ENCODE results near the gene RPL32.
"Not testable (repeated sequence)": the region's sequence is repeated elsewhere in the genome, so short reads cannot be mapped to it uniquely, and the experiment has no call there.

The RPL32 gene

DNA sequence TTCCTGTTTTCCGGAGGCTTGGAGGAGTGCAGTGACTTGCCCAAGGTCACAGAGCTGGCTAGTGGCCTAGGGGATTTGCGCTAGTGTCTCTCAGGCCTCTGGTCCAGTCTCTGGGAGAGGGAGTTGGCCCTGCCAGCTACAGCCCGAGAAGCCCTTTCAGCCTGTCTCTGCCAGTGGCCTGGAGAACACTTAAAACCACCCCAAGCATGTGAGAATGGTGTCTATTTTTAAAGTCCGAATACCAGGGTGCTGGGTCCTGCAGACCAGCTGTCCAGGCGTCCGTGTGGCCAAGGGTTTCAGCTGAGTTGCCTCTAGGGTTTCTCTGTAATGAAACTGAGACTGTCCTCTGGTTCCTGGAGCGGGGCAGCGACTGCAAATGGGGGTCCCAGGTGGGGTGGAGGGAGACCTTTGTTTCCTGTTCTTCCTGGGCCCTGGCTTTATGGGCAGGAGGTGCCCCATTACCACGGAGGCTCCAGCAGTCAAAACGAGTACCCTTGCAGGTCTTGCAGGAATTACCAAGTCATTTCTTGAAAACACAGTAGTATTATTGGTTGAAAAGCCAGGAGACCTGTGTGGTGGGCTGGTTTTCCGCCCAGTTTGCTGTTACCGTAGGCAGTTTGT lies 42.7 kb downstream of the RPL32 start:
- peaks cover 12 to 21% of the 10 kb centered on the region in 2 donors for H3K27me3 Mint-ChIP-seq
- no peak overlapping the region for H3K27ac Mint-ChIP-seq
- peaks cover 0 to 3% of the 10 kb centered on the region in 2 donors for H3K36me3 Mint-ChIP-seq
- H3K4me3 Mint-ChIP-seq = no peak overlapping the region
- ATAC-seq (replicated peaks) (no peak), DNase-seq (no peak)
- no peaks in the 10 kb centered on the region for H3K9me3 Mint-ChIP-seq
- peaks cover 15 to 31% of the 10 kb centered on the region in 2 donors for H3K4me1 Mint-ChIP-seq

DNA sequence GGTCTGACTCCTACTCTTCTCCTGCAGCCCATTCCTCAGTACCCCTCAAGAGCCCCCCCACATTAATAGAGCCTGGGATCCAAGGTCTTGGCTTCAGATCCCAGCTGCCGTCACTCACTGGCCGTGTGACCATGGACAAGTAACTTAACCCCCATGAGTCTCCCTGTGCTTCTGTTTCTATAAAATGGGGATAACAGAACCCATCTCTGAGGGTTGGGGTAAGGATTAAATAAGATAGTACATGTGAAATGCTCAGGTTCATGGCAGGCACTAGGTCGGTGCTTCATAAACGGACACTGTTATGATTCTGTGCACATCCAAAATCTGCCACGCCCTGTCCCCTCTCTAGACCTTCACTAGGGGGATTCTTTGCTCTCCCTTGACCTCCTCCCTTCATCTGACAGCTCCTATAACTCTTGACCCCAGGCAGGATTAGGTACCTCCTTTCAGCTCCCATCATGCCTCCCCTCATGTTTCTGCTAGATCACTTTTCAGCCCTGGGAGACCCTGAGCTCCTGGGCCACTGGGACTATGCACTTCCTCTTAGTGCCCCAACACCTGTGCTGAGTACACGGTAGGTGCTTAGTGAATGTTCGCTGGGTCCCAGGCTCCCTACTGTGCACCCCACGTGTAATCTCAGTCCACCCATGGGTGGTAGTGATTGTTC lies 43.3 kb downstream of the RPL32 start:
- Mint-ChIP-seq H3K36me3 (peaks cover 0 to 3% of the 10 kb centered on the region in 2 donors), H3K4me3 (peak overlapping the region in 1 of 2 donors; percentile 5), H3K9me3 (no peaks in the 10 kb centered on the region), H3K4me1 (peaks cover 15 to 31% of the 10 kb centered on the region in 2 donors), H3K27me3 (peaks cover 12 to 15% of the 10 kb centered on the region in 2 donors), H3K27ac (no peak overlapping the region)
- peak; percentile 24 to 43 for ATAC-seq (replicated peaks)
- no peak for DNase-seq

DNA sequence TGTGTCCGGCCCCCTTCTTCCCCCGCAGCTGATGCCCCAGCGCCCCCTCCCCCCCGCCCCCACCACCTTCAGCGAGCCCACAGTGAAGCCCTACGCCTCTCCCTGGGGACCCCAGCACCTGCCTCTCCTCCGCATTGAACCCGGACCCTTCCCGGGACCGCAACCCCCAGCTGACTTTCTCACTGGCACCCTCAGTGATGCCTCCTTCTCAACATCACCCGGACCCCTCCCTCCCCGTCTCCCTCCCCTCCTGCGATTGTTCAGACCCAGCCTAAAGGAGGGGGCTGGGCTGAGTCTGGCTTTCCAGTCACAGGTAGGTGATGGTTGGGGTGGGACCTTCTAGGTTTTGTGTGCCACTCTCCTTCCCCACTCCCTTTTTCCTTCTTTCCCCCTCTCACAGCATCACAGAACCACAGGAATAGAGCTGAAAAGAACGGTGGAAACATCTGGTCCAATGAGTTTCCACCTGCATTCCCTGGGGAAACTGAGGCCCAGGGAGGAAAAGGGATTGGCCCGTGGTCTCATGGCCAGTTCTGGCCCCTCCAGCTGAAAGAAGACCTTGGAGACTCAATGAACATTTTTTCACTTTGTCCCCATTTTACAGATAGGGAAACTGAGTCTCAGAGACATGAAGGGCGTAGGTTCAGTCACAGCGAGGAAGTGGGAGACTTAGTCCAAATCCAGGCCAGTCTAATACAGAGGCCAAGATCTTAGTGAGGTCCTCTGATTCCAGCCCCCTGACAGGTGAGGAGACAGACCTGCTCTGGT lies 44.1 kb downstream of the RPL32 start:
- Mint-ChIP-seq H3K4me3 (peak overlapping the region; percentile 80 to 87), H3K9me3 (no peaks in the 10 kb centered on the region), H3K4me1 (peaks cover 15 to 31% of the 10 kb centered on the region in 2 donors), H3K36me3 (peaks cover 0 to 3% of the 10 kb centered on the region in 2 donors), H3K27me3 (peaks cover 12 to 19% of the 10 kb centered on the region in 2 donors), H3K27ac (no peak overlapping the region)
- DNase-seq (no peak), ATAC-seq (replicated peaks) (peak in 1 of 2 donors; percentile 6)

DNA sequence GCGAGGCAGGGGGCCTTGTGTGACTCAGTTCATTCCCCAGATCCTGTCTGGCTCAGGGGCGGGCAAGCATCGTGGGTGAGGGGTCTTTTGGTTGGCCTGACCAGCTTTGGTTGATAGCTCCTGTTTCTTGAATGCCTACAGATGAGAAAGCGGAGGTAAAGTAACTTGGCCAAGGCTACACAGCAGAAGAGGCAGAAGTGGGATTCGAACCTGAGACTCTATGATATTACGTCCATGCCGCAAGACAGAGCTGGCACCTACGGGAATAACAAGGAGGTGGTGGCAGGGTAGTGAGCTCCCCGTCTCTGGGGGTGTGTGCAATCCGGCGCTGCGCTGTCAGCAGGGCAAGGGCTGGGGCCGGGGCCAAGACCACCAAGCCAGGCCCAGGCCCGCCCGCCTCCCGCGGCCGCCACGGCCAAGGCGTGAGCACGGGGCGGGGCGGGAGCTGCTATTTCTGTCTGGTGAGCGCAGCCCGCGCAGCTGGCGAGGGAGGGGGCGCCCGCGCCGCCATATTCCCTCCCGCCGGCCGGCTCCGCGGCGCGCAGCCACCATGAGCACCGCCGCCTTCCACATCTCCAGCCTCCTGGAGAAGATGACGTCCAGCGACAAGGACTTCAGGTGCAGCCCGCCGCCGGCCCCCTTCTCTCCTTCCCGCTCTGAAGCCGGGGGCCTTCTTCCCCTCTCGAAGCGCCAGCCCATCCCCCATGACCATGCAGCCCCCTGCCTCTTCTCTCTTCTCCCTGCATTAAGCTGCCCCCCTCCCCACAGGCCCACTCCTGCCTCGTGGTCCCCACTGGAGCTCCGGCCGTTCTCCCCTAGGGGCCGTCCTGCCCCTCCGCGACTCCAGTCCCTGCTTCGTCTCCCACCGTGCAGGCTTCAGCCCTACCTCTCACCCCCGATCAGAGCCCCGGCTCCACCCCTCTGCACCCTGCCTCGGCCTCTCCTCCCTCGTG lies 44.9 kb downstream of the RPL32 start, which contains the start of gene CAND2:
Gene CAND2 (plus strand): TSS at position 510 of the 953 bp plus-strand sequence. CDS start 41 bp downstream, at position 551.
- Mint-ChIP-seq H3K4me1 (peaks cover 15 to 31% of the 10 kb centered on the region in 2 donors), H3K9me3 (no peaks in the 10 kb centered on the region), H3K27me3 (peaks cover 12 to 22% of the 10 kb centered on the region in 2 donors), H3K4me3 (peak within 1 kb of the TSS; percentile 80 to 87), H3K27ac (peak within 1 kb of the TSS; percentile 75), H3K36me3 (peaks cover 0 to 3% of the 10 kb centered on the region in 2 donors)
- DNase-seq (peak; percentile 17), ATAC-seq (replicated peaks) (peak; percentile 69 to 76)

DNA sequence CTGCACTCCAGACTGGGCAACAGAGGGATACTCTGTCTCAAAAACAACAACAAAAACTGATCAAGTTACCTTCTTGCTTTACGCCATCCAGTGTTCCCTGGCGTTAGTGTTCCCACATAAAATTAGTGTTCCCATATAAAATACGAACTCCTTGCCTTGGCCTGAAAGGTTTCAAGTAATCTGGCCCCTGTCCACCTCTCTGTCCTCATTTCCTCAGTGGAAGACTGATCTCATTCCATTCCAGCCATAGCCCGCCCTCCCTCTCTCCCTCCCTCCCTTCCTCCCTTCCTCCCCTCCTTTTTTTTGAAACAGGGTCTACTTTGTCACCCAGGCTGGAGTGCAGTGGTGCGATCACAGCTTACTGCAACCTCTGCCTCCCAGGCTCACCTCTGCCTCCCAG lies 47.7 kb downstream of the RPL32 start:
- no peaks in the 10 kb centered on the region for H3K9me3 Mint-ChIP-seq
- DNase-seq (no peak), ATAC-seq (replicated peaks) (no peak)
- H3K27me3 Mint-ChIP-seq = peaks cover 12 to 28% of the 10 kb centered on the region in 2 donors
- peaks cover 0 to 3% of the 10 kb centered on the region in 2 donors for H3K36me3 Mint-ChIP-seq
- H3K27ac Mint-ChIP-seq = no peak overlapping the region
- no peak overlapping the region for H3K4me3 Mint-ChIP-seq
- H3K4me1 Mint-ChIP-seq = peaks cover 15 to 31% of the 10 kb centered on the region in 2 donors

DNA sequence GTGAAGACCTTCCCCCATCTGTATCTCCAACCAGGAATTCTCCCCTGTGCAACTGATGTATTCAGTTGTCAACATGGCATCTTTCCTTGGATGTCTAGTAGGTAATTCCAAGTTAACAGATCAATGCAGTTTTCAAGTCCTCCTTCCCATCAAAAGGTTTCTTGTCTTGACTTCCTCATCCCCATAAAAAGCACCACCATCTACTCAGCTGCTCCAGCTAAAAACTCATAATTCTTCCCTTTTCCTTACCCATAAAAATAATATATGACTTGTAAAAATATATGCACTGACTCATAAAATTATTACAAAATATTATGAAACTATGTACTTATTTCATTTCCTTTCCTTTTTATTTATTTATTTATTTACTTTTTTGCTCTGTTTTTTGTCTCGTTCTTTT lies 49.9 kb downstream of the RPL32 start:
- Mint-ChIP-seq H3K27ac (no peak overlapping the region), H3K4me1 (peaks cover 5 to 12% of the 10 kb centered on the region in 2 donors), H3K4me3 (no peak overlapping the region), H3K9me3 (no peaks in the 10 kb centered on the region), H3K36me3 (peaks cover 0 to 3% of the 10 kb centered on the region in 2 donors), H3K27me3 (peaks cover 8 to 25% of the 10 kb centered on the region in 2 donors)
- DNase-seq (no peak), ATAC-seq (replicated peaks) (no peak)

DNA sequence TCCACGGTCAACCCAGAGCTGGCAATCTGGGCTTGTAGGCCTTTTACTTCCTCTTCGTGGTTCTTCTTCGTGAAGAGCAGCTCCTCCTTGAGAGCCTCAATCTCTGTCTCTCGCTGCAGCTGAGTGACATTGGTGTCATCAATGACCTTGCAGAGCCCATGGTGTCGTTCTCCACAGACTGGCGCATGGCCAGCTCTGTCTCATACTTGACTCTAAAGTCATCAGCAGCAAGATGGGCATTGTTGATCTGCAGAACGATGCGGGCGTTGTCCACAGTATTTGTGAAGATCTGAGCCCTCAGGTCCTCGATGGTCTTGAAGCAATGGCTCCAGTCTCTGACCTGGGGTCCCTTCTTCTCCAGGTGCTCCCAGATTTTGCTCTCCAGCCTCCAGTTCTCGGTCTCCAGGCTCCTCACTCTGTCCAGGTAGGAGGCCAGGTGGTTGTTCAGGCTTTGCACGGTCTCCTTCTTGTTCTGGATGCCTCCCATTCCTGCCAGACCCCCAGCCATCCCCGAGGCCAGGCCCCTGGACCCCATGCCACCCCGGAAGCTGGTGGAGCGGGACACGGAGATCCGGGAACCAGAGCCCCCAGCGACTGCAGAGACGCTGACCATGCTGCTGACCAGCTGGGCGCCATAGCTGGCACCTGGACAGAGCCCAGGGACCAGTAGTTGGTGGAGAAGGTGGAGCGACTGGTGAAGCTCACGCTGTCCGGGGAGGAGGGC lies 53.2 kb downstream of the RPL32 start:
- H3K36me3 Mint-ChIP-seq; H3K4me1 Mint-ChIP-seq; H3K4me3 Mint-ChIP-seq; H3K27ac Mint-ChIP-seq; ATAC-seq (replicated peaks); DNase-seq; H3K9me3 Mint-ChIP-seq: not testable (repeated sequence)
- H3K27me3 Mint-ChIP-seq = peaks cover 16 to 36% of the 10 kb centered on the region in 2 donors

DNA sequence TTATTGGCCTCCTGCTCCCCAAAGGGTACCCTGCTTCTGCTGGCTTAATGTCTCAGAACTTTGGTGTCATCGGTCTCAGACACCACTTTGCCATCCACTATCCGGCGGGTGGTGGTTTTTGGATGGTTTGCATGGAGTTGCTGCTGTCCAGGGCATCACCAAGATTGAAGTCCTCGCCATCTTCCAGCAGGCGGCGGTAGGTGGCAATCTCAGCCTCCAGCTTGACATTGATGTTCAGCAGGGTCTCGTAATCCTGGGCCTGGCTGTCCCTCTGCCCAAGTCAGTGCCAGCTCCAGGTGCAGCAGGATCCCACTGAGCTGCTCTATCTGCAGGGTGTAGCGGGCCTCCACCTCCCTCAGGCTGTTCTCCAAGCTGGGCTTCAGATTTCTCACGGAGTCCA lies 54.0 kb downstream of the RPL32 start:
- peaks cover 21 to 37% of the 10 kb centered on the region in 2 donors for H3K27me3 Mint-ChIP-seq
- not testable (repeated sequence) for H3K36me3 Mint-ChIP-seq, H3K4me3 Mint-ChIP-seq, H3K9me3 Mint-ChIP-seq, H3K4me1 Mint-ChIP-seq, H3K27ac Mint-ChIP-seq
- peak; percentile 45 for DNase-seq
- ATAC-seq (replicated peaks) = peak in 1 of 2 donors; percentile 63

DNA sequence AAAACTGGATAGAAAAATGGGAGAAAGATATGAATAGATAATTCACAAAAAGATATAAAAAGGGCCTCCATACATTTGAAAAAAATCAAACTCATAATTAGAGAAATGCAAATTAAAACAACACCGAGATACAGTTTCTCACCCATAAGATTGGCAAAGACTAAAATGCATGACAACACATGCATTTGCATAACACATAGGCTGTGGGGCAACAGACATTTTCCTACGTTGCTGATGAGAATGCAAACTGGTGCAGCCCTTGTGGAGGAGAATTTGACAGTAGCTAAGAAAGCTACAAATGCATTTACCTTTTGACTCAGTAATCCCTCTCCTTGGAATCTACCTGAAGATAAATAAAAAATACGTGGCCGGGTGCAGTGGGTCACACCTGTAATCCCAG lies 56.3 kb downstream of the RPL32 start:
- Mint-ChIP-seq H3K36me3 (no peaks in the 10 kb centered on the region), H3K4me3 (no peak overlapping the region), H3K27me3 (peaks cover 32 to 40% of the 10 kb centered on the region in 2 donors), H3K9me3 (no peaks in the 10 kb centered on the region), H3K27ac (no peak overlapping the region), H3K4me1 (peaks cover 0 to 4% of the 10 kb centered on the region in 2 donors)
- no peak for DNase-seq
- ATAC-seq (replicated peaks) = no peak

Measured in stimulated activated naive B cell treated with anti-CD40 and anti-IgM and Interleukin-4, amounts not matched to agents 10 μg/mL and 1 μg/mL and 100 μg/mL, for 72 hours (primary cell).